Measurements from ENCODE around the gene OR51E2.
"Not testable (repeated sequence)": the region's sequence is repeated elsewhere in the genome, so short reads cannot be mapped to it uniquely, and the experiment has no call there.

OR51E2 gene

DNA sequence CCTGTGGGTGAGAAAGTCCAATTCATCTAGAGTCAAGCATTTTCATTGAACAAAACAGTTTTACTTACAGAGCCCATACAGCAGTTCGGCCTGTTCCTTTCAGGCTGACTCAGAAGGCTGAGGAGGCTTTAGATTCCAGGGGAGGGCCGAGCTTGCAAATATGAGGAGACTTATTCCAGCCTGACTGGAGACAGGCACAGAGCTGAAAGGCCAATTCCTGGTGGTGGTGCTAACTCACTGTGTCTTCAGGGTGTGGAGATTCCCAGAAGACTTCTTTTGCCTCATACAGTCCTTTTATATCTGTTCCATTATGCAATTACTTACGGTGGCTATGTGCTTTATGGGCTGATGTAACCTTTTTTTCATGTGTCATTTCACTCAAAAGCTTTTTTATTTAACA is at the start of gene OR51E2:
Gene OR51E2 (minus strand): TSS at position 269 of the 400 bp plus-strand sequence. CDS start 15,142 bp downstream, outside the sequence.
- no peak for DNase-seq (ENCODE audit: low spot score)

DNA sequence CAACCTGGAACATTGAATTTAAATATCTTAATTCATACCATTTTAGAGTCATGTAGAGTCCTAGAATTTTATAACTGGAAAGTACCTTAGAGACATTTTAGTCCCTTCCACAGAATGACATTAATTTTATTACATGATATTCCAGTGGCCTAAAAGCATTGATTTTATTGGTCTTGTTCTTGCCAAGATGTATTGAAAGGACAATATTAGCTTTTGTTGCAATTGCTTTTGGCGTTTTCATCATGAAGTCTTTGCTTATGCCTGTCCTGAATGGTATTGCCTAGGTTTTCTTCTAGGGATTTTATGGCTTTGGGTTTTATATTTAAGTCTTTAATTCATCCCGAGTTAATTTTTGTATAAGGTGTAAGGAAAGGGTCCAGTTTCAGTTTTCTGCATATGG is 43.1 kb upstream of the OR51E2 start:
- DNase-seq (ENCODE audit: low spot score), result no peak

GRCh38 chr11:4727171-4727570 is 29.5 kb upstream of the OR51E2 start:
- no peak for DNase-seq (ENCODE audit: low spot score)

DNA sequence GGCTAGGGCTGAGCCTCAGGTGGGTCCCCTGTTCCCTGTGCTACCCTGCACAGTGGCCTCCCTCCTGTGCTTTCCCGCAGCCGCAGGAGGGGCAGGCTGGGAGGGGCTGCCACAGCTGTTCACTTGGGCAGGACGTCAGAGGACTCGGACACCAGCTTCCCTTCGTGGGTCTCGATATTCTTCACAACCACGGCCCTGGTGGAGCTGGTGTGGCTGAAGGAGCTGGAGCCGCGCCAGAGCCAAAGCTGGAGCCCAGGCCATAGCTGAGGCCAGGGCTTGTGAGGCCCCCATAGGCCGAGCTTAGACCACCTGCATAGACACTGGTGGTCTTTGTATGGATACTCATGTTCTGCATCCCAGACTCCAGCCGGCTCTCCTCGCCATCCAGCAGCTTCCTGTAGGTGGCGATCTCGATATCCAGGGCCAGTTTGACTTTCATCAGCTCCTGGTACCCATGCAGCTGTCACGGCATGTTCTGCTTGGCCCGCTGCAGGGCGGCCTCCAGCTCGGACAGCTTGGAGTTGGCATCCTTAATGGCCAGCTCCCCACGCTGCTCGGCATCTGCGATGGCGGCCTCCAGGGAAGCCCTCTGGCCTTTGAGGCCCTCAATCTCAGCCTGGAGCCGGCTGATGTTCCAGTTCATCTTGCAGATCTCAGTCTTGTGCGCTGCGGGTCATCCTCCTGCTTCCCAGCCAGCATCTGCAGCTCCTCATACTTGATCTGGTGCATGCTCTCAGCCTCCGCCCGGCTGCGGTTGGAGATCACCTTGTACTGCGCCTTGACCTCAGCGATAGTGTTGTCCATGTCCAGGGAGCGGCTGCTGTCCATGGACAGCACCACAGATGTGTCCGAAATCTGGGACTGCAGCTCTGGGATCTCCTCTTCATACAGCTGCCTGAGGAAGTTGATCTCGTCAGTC is 25.2 kb upstream of the OR51E2 start:
- DNase-seq (ENCODE audit: low spot score), result not testable (repeated sequence)

- no peak for DNase-seq (ENCODE audit: low spot score)
Observed at GRCh38 chr11:4714300-4714699, 16.6 kb upstream of the OR51E2 start.

DNA sequence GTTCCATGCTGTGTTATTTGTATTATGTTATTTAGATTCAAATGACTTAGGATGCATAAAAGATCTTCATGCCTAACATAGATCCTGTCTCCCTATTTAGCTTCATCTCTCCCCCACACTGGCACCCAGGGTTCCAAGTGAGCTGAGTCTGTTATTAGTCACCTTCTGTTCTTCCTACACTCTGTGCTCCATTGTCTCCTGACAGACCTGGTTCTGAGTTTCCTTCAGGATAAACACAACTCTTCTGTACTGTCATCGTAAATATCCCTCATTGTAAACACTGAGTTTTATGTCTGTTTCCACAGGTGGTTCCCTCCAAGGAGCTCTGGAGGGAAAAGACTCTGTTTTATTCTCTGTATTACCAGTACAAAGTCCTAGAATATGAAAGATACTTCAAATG is 15.6 kb upstream of the OR51E2 start:
- DNase-seq (ENCODE audit: low spot score), result no peak

DNA sequence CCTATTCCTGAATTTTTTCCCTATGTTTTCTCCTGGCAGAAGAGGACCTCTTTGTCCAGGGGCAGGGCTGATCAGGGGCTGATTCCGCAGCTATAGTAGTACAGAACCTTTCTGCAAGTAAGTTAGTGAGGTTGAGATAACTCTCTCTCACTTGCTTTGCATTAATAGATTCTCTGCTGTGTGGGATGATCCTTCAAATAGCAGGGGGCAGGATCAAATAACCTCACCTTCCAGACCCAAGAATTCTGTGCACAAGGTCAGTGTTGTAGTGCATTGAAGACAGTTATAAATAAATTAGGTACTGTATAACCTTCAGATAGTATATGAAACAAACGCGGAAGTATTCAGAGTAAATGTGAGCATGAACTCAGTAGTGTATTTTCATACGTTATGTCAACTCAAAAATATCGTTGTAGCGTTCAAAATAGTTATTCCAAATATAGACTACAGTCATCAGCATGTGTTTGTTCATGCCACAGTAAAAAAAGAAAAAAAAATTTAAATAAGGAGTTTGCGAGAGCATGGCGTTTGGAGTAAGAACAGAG is 7.2 kb upstream of the OR51E2 start:
- no peak for DNase-seq (ENCODE audit: low spot score)

GRCh38 chr11:4704054-4704789 is 6.6 kb upstream of the OR51E2 start, which contains the start of gene MMP26:
Gene MMP26, plus strand, starts transcription at chr11:4704784.
- no peak for DNase-seq (ENCODE audit: low spot score)

DNA sequence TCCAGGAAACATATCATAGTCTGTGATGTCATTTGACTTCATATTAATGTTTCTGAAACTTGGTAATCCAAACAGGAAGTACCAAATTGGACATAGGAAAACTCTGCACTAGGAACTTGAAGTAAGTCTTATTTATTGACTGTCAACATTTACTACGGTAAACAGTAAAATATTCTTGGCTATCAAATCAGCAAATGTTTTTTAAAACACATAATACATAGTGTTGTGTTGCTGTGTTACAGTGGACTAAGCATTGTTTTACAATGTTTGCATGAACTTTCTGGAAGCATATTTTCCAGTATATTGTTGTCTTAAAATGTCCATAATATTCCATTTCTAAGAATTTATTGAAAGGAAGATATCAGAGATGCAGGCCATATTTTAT is 2.8 kb upstream of the OR51E2 start:
- DNase-seq (ENCODE audit: low spot score), result no peak

DNA sequence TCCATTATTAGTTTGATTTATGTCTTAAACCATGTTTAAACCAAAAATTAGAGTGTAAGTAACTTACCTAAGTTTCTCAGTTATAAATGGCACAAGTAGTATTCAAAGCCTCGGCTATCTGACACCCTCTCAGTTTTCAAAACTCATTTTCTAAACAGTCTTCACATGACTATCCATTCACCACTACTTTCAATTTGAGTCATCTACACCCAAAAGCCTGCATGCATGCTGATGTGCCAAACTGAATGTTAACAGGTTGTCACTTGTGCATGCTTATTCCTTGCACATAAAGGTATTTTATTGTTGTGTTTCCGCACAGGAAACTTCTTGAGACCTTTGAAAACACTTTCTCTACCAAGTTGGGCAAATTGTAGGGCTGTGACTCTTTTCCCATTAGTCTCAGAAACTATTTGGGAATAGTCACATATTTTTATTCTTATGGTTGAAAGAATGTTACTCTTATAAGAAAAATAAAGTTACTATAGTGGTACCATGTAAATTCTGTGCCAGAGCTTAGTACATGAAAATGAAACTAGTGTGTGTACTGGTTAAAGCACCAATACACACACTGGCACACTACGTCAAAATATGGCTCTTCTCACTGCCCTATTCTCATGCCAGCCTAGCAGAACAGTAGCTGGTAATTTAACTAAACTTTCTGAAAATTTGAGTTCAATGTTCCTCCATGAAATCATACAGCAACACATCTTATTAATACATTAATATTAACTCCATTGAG is 2.2 kb upstream of the OR51E2 start:
- no peak for DNase-seq (ENCODE audit: low spot score)

GRCh38 chr11:4695442-4695841 is 2.2 kb downstream of the OR51E2 start:
- no peak for DNase-seq (ENCODE audit: low spot score)

GRCh38 chr11:4684631-4685285 is 12.9 kb downstream of the OR51E2 start:
- DNase-seq (ENCODE audit: low spot score), result no peak

- DNase-seq (ENCODE audit: low spot score), result no peak
Observed at GRCh38 chr11:4682623-4683419, 14.8 kb downstream of the OR51E2 start.

DNA sequence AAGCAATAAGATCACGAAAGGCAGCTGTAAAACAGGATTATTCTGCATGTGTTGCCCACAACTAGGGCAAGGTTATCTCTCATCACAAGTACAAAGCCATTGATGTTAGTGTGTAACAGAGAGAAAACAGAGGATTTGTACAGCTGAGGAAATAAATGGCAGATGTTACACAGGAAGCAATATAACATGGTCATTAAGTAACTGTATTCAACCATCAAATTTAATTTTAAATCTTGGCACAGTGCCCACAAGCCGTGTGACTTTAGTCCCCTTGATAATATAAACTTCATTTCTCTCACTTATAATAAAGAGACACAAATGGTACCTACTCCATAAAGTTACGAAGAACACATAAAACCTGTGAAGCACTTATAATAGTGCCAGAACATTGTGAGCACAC is 17.3 kb downstream of the OR51E2 start:
- no peak for DNase-seq (ENCODE audit: low spot score)

DNA sequence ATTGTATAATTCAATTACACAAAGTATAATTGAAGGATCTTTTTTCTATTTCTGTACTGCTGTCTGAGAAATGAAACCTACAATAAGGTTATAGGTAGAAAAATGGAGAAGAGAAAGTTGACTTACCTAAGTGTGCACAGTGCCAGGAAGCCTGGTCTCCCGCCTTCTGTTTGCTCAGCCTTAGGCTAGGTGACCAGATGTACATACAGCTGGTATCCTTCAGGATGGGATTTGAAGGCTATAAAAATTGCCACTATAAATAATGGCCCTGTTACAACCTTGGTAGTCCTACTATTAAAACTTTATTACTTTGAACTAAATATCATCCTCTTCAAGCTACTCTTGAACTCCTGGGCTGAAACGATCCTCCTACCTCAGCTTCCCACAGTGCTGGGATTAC is 19.7 kb downstream of the OR51E2 start:
- no peak for DNase-seq (ENCODE audit: low spot score)

- DNase-seq (ENCODE audit: low spot score), result no peak
Observed at GRCh38 chr11:4673781-4674180, 23.9 kb downstream of the OR51E2 start.

- DNase-seq (ENCODE audit: low spot score), result no peak
Observed at GRCh38 chr11:4672470-4672869, 25.2 kb downstream of the OR51E2 start.

- DNase-seq (ENCODE audit: low spot score), result no peak
Observed at GRCh38 chr11:4671741-4672140, 25.9 kb downstream of the OR51E2 start.

GRCh38 chr11:4665424-4665823 is 32.2 kb downstream of the OR51E2 start:
- no peak for DNase-seq (ENCODE audit: low spot score)

- DNase-seq (ENCODE audit: low spot score), result no peak
Observed at GRCh38 chr11:4664786-4665185, 32.9 kb downstream of the OR51E2 start.

DNA sequence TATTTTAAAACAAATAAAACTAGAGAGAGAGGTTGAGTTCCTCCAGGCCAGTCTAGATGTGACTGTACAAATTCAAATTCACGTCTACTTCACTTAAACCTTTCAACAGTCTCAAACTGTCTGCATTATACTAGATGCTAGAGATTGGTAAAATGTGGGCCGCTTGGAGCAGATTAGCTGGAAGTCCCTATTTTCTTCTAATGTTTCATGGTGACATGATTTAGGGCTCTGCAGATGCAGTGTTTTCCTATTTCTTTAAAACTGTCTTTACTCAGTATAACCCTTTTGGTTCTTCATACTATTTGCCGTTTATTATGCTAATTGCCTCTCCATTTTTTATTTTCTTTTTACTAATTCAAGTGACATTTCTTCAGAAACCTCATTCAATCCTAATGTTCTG is 33.5 kb downstream of the OR51E2 start:
- no peak for DNase-seq (ENCODE audit: low spot score)
